H1 (cell line): Measurements from ENCODE around the gene SLC25A52. TPM values are rescaled to one million over a fixed set of nuclear protein-coding genes. Genes with fewer than 3 reads are reported as not detected.

Experiments
- CTCF ChIA-PET: fragments of 300-600 bp; sonication (Branson Sonifier 250); formaldehyde crosslinking; loops from one replicate; lab custom pipeline; 2021; ENCODE audit not compliant: partially characterized antibody; lab: Charles Lee
- POLR2A ChIA-PET: fragments of 300-600 bp; sonication (Branson Sonifier 250); formaldehyde crosslinking; loops from one replicate; lab custom pipeline; 2021; ENCODE audit warnings: inconsistent platforms; ENCODE audit not compliant: partially characterized antibody; lab: Charles Lee
- DNase-seq, 2 experiments: peaks; one replicate each; pipeline versions ENCODE4 v3.0.0 to v3.0.0-alpha.2; 2010 to 2022; ENCODE audit warnings: low spot score in 2 of 2, low read depth in 1 of 2, mixed read lengths in 1 of 2
- FAIRE-seq: peaks from 2 replicates; lab custom pipeline; 2011; peaks lifted over from hg19 to GRCh38; lab: Jason Lieb, UNC
- H2AFZ ChIP-seq: 2 replicates; pipeline ENCODE4 v1.8.1; 2012; ENCODE audit warnings: low read length, inconsistent platforms
- H2AK5ac ChIP-seq: 2 replicates; pipeline ENCODE4 v1.6.1; 2013; ENCODE audit warnings: low read depth, low read length
- H2BK120ac ChIP-seq: replicated peaks from 2 replicates; pipeline ENCODE3; 2013; ENCODE audit warnings: low read depth, low read length, inconsistent platforms
- H2BK12ac ChIP-seq: 2 replicates; pipeline ENCODE4 v1.6.1; 2013; ENCODE audit warnings: low read depth, low read length
- H2BK15ac ChIP-seq: 2 replicates; pipeline ENCODE4 v1.6.1; 2013; ENCODE audit warnings: low read length
- H2BK20ac ChIP-seq: 2 replicates; pipeline ENCODE4 v1.6.1; 2013; ENCODE audit warnings: low read length
- H2BK5ac ChIP-seq: 2 replicates; pipeline ENCODE4 v1.6.1; 2013; ENCODE audit warnings: low read depth, low read length
- H3K14ac ChIP-seq: 2 replicates; pipeline ENCODE4 v1.6.1; 2013; ENCODE audit warnings: inconsistent platforms; ENCODE audit not compliant: insufficient read length
- H3K18ac ChIP-seq: 2 replicates; pipeline ENCODE4 v1.6.1; 2013; ENCODE audit warnings: low read length; ENCODE audit errors: extremely low read depth
- H3K23ac ChIP-seq: 2 replicates; pipeline ENCODE4 v1.6.1; 2013; ENCODE audit warnings: inconsistent platforms; ENCODE audit not compliant: insufficient read length
- H3K23me2 ChIP-seq: 2 replicates; pipeline ENCODE4 v1.6.1; 2013; ENCODE audit warnings: low read depth, low read length
- H3K27ac ChIP-seq: 2 replicates; pipeline ENCODE4 v1.6.1; 2011; ENCODE audit warnings: low read depth, low read length, inconsistent platforms
- H3K27me3 ChIP-seq, 4 experiments: replicated peaks in 1 of 4; 1 replicate in 1 of 4; 2 replicates in 3 of 4; pipeline versions ENCODE4 v1.6.1 to v1.8.1; 2011 to 2013; ENCODE audit warnings: low read length in 3 of 4, mild to moderate bottlenecking in 3 of 4, inconsistent platforms in 2 of 4, mixed read lengths in 2 of 4, moderate library complexity in 1 of 4; ENCODE audit not compliant: control insufficient read depth in 3 of 4, insufficient read depth in 3 of 4; ENCODE audit errors: extremely low read depth in 1 of 4
- H3K36me3 ChIP-seq, 4 experiments: 2 replicates each; pipeline versions ENCODE4 v1.6.1 to v1.8.1; 2011 to 2013; ENCODE audit warnings: mild to moderate bottlenecking in 4 of 4, low read length in 3 of 4, moderate library complexity in 2 of 4, control low read depth in 1 of 4, inconsistent platforms in 1 of 4; ENCODE audit not compliant: insufficient read depth in 4 of 4, control insufficient read depth in 2 of 4
- H3K4ac ChIP-seq: replicated peaks from 2 replicates; pipeline ENCODE3; 2013; ENCODE audit warnings: low read length, low read depth, mixed read lengths, inconsistent platforms; ENCODE audit not compliant: insufficient read length
- H3K4me1 ChIP-seq, 4 experiments: replicated peaks in 1 of 4; 1 replicate in 1 of 4; 2 replicates in 3 of 4; pipeline versions ENCODE4 v1.6.1 to v1.8.1; 2011 to 2013; ENCODE audit warnings: low read length in 3 of 4, inconsistent platforms in 2 of 4, mixed read lengths in 1 of 4; ENCODE audit not compliant: insufficient read depth in 4 of 4, control insufficient read depth in 3 of 4
- H3K4me2 ChIP-seq, 2 experiments: 2 replicates each; pipeline versions ENCODE4 v1.6.1 to v1.8.1; 2011 to 2013; ENCODE audit warnings: low read depth in 2 of 2, low read length in 2 of 2, control low read depth in 1 of 2, inconsistent platforms in 1 of 2, mild to moderate bottlenecking in 1 of 2; ENCODE audit not compliant: insufficient read depth in 1 of 2
- H3K4me3 ChIP-seq, 4 experiments: fragments of 200-600, 300-600 bp in 1 of 4; sonication (generic), shearing (Covaris generic), sonication (Bioruptor Twin) in 1 of 4; 2 replicates each; pipeline versions ENCODE4 v1.5.1 to v1.8.1; 2011 to 2016; ENCODE audit warnings: low read length in 4 of 4, low read depth in 3 of 4, control low read depth in 2 of 4, inconsistent platforms in 2 of 4, mild to moderate bottlenecking in 2 of 4, mixed read lengths in 1 of 4, moderate library complexity in 1 of 4; ENCODE audit not compliant: insufficient read depth in 2 of 4; ENCODE audit errors: extremely low read depth in 1 of 4
- H3K56ac ChIP-seq: replicated peaks from 2 replicates; pipeline ENCODE3; 2013; ENCODE audit warnings: low read depth, mild to moderate bottlenecking, mixed read lengths, low read length, inconsistent platforms; ENCODE audit not compliant: insufficient read length
- H3K79me1 ChIP-seq: 2 replicates; pipeline ENCODE4 v1.6.1; 2013; ENCODE audit warnings: low read depth, low read length, control low read depth
- H3K79me2 ChIP-seq, 2 experiments: 2 replicates each; pipeline versions ENCODE4 v1.6.1 to v1.8.1; 2012 to 2013; ENCODE audit warnings: low read length in 2 of 2, mild to moderate bottlenecking in 2 of 2, inconsistent platforms in 1 of 2; ENCODE audit not compliant: insufficient read depth in 2 of 2, control insufficient read depth in 1 of 2
- H3K9ac ChIP-seq, 4 experiments: replicated peaks in 1 of 4; 1 replicate in 1 of 4; 2 replicates in 3 of 4; pipeline versions ENCODE4 v1.6.1 to v1.8.1; 2011 to 2013; ENCODE audit warnings: low read depth in 3 of 4, low read length in 3 of 4, control low read depth in 2 of 4, mild to moderate bottlenecking in 2 of 4, moderate library complexity in 2 of 4, inconsistent platforms in 1 of 4; ENCODE audit errors: extremely low read depth in 1 of 4
- H3K9me3 ChIP-seq, 2 experiments: 2 replicates each; pipeline versions ENCODE4 v1.6.1 to v1.8.1; 2012 to 2013; ENCODE audit warnings: mild to moderate bottlenecking in 2 of 2, moderate library complexity in 2 of 2, control low read depth in 1 of 2, inconsistent platforms in 1 of 2, low read depth in 1 of 2, low read length in 1 of 2, mixed read lengths in 1 of 2; ENCODE audit not compliant: insufficient read depth in 2 of 2
- H4K20me1 ChIP-seq, 2 experiments: replicated peaks in 1 of 2; 2 replicates each; pipeline versions ENCODE3 to v1.8.1; 2011 to 2013; ENCODE audit warnings: inconsistent platforms in 2 of 2, low read length in 2 of 2, mild to moderate bottlenecking in 1 of 2; ENCODE audit not compliant: insufficient read depth in 2 of 2, control insufficient read depth in 1 of 2
- H4K5ac ChIP-seq: 2 replicates; pipeline ENCODE4 v1.6.1; 2013; ENCODE audit warnings: low read length, low read depth, mixed read lengths, inconsistent platforms; ENCODE audit not compliant: insufficient read length
- H4K8ac ChIP-seq: 2 replicates; pipeline ENCODE4 v1.8.0; 2013; ENCODE audit warnings: mild to moderate bottlenecking, moderate library complexity, low read length, inconsistent platforms; ENCODE audit not compliant: insufficient read depth; ENCODE audit errors: extremely low read depth
- H4K91ac ChIP-seq: replicated peaks from 2 replicates; pipeline ENCODE3; 2013; ENCODE audit warnings: low read length, mixed read lengths, inconsistent platforms; ENCODE audit not compliant: insufficient read length
- RFX5 ChIP-seq: IDR thresholded peaks from 2 replicates; pipeline ENCODE4 v1.6.1; 2011; ENCODE audit warnings: low read depth, low read length, improper control_type of control experiment, borderline replicate concordance
- WGBS, 2 experiments: shearing (Covaris generic) in 1 of 2; methylation state at CpG; one replicate each; pipeline versions ENCODE4 v1.1.6 to v1.1.7; 2013 to 2015; ENCODE audit warnings: low lambda C conversion rate in 2 of 2, mixed read lengths in 2 of 2, inconsistent platforms in 1 of 2, low coverage in 1 of 2, missing lambda C conversion rate in 1 of 2; ENCODE audit not compliant: insufficient replicate concordance in 2 of 2, insufficient coverage in 1 of 2, insufficient read length in 1 of 2; ENCODE audit errors: extremely low coverage in 1 of 2, missing lambda C conversion rate in 1 of 2; 5-methylcytosine and 5-hydroxymethylcytosine counted together
- polyA plus RNA-seq, 7 experiments: library from polyadenylated mRNA; depleted of rRNA in 3 of 7; stranded (reverse) in 5 of 7; unstranded in 2 of 7; fragments of >200 nt in 5 of 7; fragments of 200-250 nt in 2 of 7; gene quantifications; 1 replicate in 5 of 7; 2 replicates in 1 of 7; 4 replicates in 1 of 7; pipeline versions ENCODE4 v1.2.1 to v1.2.3, GENCODE V29; 2011 to 2013; ENCODE audit warnings: missing spikeins in 2 of 7, mixed read lengths in 2 of 7
- total RNA-seq: library from RNA; stranded (reverse); fragmentation: NEBNext Ultra II Directional; extraction: Animal tissue kit (Norgen Biotek cat#: 25700); gene quantifications from 2 replicates; pipeline ENCODE4 v1.2.1, GENCODE V29; 2021

Gene SLC25A52
- total and polyA plus RNA-seq, 2 of the 8 experiments (the other 6 are each of a cell fraction or from before 2014, with no cell fraction given), result not detected

- DNase-seq (no peak), FAIRE-seq (no peak)
- no peak overlapping the region for H2BK120ac ChIP-seq
- no peak overlapping the region for H2BK5ac ChIP-seq
- H3K27me3 ChIP-seq, result no peaks in the 10 kb centered on the region
- no peak overlapping the region for H4K8ac ChIP-seq
- H3K23me2 ChIP-seq, result no peaks in the 10 kb centered on the region
- no peak overlapping the region for H3K4me2 ChIP-seq
- H3K79me2 ChIP-seq, result no peaks in the 10 kb centered on the region; a peak in 1 of 4 replicates
- no peak overlapping the region for H3K56ac ChIP-seq
- no peak overlapping the region for H3K4me3 ChIP-seq
- no peak overlapping the region for H3K27ac ChIP-seq
- no peak overlapping the region for H4K5ac ChIP-seq
- no peak for TF ChIP-seq RFX5
- WGBS, 2 experiments, result 91% methylated on average over 9 of the region's 9 CpGs; no CpG with 5 or more reads in 1 of the 2 experiments
- CTCF ChIA-PET, result no interaction called here
- H3K4me1 ChIP-seq, result no peaks in the 10 kb centered on the region
- no peaks in the 10 kb centered on the region for H3K79me1 ChIP-seq
- H3K18ac ChIP-seq, result no peak overlapping the region
- no peak overlapping the region for H2BK20ac ChIP-seq
- H3K14ac ChIP-seq, result no peak overlapping the region
- H3K23ac ChIP-seq, result no peak overlapping the region
- no peak overlapping the region for H2BK15ac ChIP-seq
- H2AK5ac ChIP-seq, result no peak overlapping the region
- peak overlapping the region; percentile 71; the same call in 1 of the 2 replicates for H2AFZ ChIP-seq
- H4K20me1 ChIP-seq, result no peaks in the 10 kb centered on the region
- no peak overlapping the region for H3K4ac ChIP-seq
- no peaks in the 10 kb centered on the region for H3K36me3 ChIP-seq
- no peak overlapping the region for H4K91ac ChIP-seq
- H3K9ac ChIP-seq, result no peak overlapping the region
- peaks cover 0 to 8% of the 10 kb centered on the region in 2 experiments; a peak in 2 of 4 replicates for H3K9me3 ChIP-seq
- POLR2A ChIA-PET, result no interaction called here
- H2BK12ac ChIP-seq, result no peak overlapping the region
Observed at GRCh38 chr18:31776093-31776492, 15.4 kb upstream of the SLC25A52 start.
